PFSK-1 (cell line): ENCODE measurements around the gene PGBD5.

Source experiments
- FOXP2 ChIP-seq: optimal IDR thresholded peaks from 2 replicates; pipeline ENCODE3; 2011; ENCODE audit warnings: borderline replicate concordance, control low read depth, inconsistent platforms; ENCODE audit not compliant: insufficient read depth; ENCODE audit errors: extremely low read length, extremely low read depth
- POLR2AphosphoS5 ChIP-seq: IDR thresholded peaks from 2 replicates; pipeline ENCODE4 v1.6.1; 2012; ENCODE audit warnings: low read depth, mild to moderate bottlenecking, control low read depth, low read length, moderate library complexity
- REST ChIP-seq, 2 experiments: IDR thresholded peaks; 2 replicates each; pipeline versions ENCODE4 v1.6.1 to v1.8.0; 2011 to 2012; ENCODE audit warnings: low read depth in 2 of 2, low read length in 2 of 2, control low read depth in 1 of 2, inconsistent platforms in 1 of 2, mild to moderate bottlenecking in 1 of 2, moderate library complexity in 1 of 2; ENCODE audit not compliant: insufficient read depth in 1 of 2
- SIN3A ChIP-seq: IDR thresholded peaks from 2 replicates; pipeline ENCODE4 v1.6.1; 2012; ENCODE audit warnings: mild to moderate bottlenecking, low read length, moderate library complexity, borderline replicate concordance; ENCODE audit not compliant: insufficient read depth
- TAF1 ChIP-seq: IDR thresholded peaks from 2 replicates; pipeline ENCODE4 v1.6.1; 2012; ENCODE audit warnings: low read length, control low read depth, borderline replicate concordance; ENCODE audit not compliant: insufficient read depth

The PGBD5 gene

GRCh38 chr1:230382001-230382491 lies 44.1 kb downstream of the PGBD5 start:
- no peak for TF ChIP-seq SIN3A
- no peak for TF ChIP-seq FOXP2
- no peak for TF ChIP-seq TAF1
- TF ChIP-seq REST (IDR thresholded peaks at IDR 0.05; ENCODE audit: insufficient read depth in 1 of 2, low read depth in 2 of 2, low read length in 2 of 2) = no peak
- no peak for TF ChIP-seq POLR2AphosphoS5

GRCh38 chr1:230381585-230381984 lies 44.5 kb downstream of the PGBD5 start:
- no peak for TF ChIP-seq POLR2AphosphoS5
- TF ChIP-seq REST (IDR thresholded peaks at IDR 0.05; ENCODE audit: insufficient read depth in 1 of 2, low read depth in 2 of 2, low read length in 2 of 2) = no peak
- no peak for TF ChIP-seq TAF1
- TF ChIP-seq SIN3A = no peak
- TF ChIP-seq FOXP2 = no peak

GRCh38 chr1:230381049-230381467 lies 45.1 kb downstream of the PGBD5 start:
- TF ChIP-seq TAF1 (no peak), REST (IDR thresholded peaks at IDR 0.05; ENCODE audit: insufficient read depth in 1 of 2, low read depth in 2 of 2, low read length in 2 of 2) (no peak), FOXP2 (no peak), SIN3A (no peak), POLR2AphosphoS5 (no peak)

- TF ChIP-seq POLR2AphosphoS5 = no peak
- no peak for TF ChIP-seq REST (IDR thresholded peaks at IDR 0.05; ENCODE audit: insufficient read depth in 1 of 2, low read depth in 2 of 2, low read length in 2 of 2)
- TF ChIP-seq FOXP2 = no peak
- TF ChIP-seq SIN3A = no peak
- no peak for TF ChIP-seq TAF1
Measured at GRCh38 chr1:230379928-230380327, 46.2 kb downstream of the PGBD5 start.

- TF ChIP-seq FOXP2 (no peak), SIN3A (no peak), REST (IDR thresholded peaks at IDR 0.05; ENCODE audit: insufficient read depth in 1 of 2, low read depth in 2 of 2, low read length in 2 of 2) (no peak)
Measured at GRCh38 chr1:230379462-230379861, 46.7 kb downstream of the PGBD5 start.
